ENCODE measurements around the gene PLA2G12B.
A peak's percentile ranks its signal among the peaks of the same experiment; 100 is the strongest.
"Not testable (repeated sequence)": the region's sequence is repeated elsewhere in the genome, so short reads cannot be mapped to it uniquely, and the experiment has no call there.

PLA2G12B gene

GRCh38 chr10:72954596-72955554, at the start of gene PLA2G12B:
Gene PLA2G12B, minus strand, starts transcription at chr10:72954806. Its CDS starts 121 bp downstream, at chr10:72954685.
- peak; percentile 41 for DNase-seq

- no peak for DNase-seq
Observed at GRCh38 chr10:73003822-73004221, 49.2 kb upstream of the PLA2G12B start.

DNA sequence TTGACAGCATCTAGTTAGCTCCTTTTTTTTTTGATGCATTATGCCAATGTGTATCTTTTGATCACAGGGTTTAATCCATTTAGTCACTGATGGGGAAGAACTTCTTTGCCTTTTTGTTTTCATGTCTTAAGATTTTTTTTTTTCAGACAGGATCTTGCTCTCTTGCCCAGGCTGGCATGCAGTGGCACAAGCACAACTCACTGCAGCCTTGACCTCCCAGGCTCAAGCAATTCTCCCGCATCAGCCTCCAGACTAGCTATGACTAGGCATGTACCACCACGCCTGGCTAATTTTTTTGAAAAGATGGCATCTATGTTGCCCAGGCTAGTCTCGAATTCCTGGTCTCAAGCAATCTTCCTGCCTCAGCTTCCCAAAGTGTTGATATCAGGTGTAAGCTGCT, 46.4 kb upstream of the PLA2G12B start:
- no peak for DNase-seq

DNA sequence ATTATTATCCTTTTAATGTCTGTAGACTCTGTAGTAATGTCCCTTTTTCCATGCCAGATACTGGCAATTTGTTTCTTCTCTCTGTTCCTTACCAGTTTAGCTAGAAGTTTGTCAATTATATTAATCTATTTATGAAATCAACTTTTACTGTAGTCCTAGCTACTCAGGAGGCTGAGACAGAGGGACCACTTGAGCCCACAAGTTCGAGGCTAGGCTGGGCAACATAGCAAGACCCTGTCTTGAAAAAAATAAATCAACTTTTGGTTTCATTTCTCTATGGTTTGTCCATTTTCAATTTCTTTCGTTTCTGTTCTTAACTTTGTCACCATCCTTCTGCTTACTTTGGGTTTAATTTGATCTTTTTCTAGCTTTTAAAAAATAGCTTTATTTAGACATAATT, 42.5 kb upstream of the PLA2G12B start:
- DNase-seq, result no peak

DNA sequence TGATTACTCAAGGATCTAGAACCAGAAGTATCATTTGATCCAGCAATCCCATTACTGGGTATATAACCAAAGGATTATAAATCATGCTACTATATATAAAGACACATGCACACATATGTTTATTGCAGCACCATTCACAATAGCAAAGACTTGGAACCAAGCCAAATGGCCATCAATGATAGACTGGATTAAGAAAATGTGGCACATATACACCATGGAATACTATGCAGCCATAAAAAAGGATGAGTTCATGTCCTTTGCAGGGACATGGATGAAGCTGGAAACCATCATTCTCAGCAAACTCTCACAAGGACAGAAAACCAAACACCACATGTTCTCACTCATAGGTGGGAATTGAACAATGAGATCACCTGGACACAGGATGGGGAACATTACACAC, 40.9 kb upstream of the PLA2G12B start:
- DNase-seq, result not testable (repeated sequence)

- not testable (repeated sequence) for DNase-seq
Observed at GRCh38 chr10:72989771-72990170, 35.2 kb upstream of the PLA2G12B start.

DNA sequence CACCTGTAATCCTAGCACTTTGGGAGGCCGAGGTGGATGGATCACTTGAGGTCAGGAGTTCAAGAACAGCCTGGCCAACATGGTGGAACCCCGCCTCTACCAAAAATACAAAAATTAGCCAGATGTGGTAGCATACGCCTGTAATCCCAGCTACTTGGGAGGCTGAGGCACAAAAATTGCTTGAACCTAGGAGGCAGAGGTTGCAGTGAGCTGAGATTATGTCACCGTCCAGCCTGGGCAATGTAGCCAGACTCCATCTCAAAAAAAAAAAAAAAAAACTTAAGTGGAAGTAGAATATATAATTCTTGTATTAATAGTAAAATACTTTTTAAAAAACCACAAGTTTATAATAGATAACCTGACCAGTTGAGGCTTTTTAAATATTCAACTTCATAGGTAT, 30.0 kb upstream of the PLA2G12B start:
- not testable (repeated sequence) for DNase-seq

DNA sequence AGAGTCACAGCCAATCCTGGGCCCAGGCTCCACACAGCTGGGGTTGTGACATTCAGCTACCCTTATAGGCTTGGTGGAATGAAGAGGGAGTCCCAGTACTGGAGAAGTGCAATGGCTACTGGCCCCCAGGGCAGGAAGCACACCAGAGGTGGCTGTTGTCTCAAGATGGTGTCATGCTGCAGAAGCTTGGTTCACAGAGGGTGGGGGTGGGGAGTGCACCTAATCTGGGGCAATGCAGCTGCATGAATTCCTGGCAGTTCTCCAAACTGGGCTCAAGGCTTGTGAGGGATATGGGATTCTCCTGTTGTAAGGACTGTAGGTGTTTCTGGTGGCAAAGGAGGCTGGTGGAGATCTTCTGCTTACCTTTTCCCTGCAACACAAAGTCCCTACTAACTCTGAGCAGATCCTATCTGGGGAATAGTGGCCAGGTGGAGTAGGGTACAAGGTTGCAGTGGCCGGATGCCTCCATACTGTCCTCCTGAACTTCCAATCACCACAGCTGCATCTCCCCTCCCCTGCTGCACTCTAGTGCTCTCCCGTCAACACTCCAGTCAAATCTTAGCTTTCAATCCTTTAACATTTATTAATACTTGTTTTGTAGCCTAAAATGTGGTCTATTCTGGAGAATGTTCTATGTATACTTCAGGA, 27.4 kb upstream of the PLA2G12B start:
- DNase-seq, result no peak

DNA sequence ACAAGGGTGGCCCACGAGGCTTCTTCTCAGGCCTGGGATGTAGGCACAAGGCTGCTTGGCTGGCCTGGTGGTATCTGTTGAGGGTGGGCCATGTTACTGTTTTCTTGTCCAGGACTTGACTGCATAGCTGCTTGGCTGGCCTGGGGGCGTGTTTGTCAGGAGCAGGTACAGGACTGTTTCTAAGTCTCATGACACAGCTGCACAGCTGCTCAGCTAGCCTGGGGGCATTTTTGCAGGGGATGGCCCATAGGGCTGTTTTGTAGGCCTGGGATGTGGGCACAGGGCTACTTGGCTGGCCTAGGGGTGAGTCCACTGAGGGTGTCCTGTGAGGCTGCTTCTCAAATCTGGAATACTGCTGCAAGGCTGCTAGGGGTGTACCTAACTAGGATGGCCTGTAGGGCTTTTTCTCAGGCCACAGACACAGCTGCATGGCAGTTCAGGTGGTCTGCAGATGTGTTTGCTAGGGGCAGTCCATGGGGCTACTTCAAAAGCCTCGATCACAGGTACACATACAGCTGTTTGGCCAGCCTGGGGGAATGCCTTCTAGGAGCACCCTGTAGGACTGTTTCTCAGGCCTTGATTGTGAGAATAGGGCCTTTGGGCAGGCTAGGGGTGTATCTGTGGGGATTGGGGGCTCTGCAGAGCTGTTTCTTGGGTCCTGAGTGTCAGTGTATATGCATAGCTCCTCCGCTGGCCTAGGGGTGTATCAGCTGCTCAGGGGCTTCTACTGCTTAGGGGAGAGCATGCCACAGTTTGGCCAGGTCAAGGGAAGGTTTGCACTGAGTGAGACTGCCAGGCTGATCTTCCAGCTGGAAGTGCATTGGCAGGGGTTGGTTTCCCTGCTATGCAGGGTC, 26.6 kb upstream of the PLA2G12B start:
- DNase-seq, result no peak

DNA sequence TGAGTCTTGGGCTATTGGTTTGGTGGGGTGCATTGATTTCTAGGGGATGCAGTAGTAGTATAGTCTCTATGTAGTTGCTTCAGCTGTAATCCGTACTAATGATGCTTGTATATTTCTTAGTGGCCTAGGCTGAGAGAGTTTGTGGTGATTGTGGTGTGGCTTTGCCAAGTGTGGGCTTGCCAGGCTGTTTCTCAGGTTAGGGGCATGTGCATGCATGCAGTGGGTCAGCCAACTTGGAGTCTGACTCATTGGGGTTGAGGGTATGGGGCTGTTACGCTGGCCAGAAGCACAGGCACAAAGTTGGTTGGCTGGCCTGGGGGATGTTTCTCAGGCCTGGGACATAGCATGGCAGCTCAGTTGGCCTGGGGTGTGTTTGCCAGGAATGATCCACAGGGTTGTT, 25.7 kb upstream of the PLA2G12B start:
- DNase-seq, result no peak

DNA sequence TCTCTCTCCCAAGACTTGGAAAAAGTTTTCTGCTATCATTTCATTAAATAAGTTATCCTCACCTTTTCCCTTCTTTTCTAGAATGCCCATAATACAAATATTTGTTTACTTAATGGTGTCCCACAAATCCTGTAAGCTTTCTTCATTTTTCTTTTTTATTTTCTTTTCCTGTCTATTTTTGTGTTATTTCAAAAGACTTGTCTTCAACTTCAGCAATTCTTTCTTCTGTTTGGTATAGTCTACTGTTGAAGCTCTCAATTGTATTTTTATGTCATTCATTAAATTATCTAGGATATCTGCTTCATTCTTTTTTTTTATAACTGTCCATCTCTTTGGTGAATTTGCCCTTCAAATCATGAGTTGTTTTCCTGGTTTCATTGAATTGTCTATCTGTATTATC, 25.1 kb upstream of the PLA2G12B start:
- DNase-seq, result no peak

GRCh38 chr10:72976886-72977285, 22.3 kb upstream of the PLA2G12B start:
- DNase-seq, result no peak

DNA sequence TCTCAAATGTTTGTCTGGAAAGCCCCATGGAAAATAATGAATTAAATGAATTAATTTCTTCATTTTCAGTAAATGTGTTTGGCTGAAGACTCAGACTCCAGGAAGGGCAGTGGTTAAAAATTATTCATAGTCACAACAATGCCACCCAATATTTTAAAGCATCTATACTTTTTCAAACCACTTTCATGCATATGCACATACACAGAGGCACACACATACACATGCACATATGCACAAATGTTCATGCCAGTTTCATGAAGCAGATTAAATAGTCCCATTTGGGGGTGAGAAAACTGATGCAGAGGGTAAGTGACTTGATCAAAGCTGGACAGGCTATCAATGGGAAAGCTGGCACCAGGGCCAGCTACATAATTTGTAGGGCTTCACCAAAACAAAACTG, 1.4 kb upstream of the PLA2G12B start:
- DNase-seq, result no peak

DNA sequence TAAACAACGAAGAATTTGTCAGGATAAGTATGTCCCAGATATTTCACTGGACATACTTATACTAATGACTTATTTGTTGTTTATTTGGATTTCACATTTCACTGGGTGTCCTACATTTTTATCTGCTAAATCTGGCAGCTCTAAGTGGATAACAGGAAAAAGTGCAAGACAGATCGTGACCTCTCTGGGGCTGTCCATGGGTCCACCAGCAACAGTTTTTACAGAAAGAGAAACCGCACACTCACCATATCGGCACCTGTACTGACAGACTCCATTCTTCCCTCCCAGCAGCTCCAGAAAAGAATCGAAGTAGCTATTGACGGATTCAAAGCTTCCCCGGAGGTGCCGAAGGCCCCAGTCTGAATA, 393 bp downstream of the PLA2G12B start:
- no peak for DNase-seq

DNA sequence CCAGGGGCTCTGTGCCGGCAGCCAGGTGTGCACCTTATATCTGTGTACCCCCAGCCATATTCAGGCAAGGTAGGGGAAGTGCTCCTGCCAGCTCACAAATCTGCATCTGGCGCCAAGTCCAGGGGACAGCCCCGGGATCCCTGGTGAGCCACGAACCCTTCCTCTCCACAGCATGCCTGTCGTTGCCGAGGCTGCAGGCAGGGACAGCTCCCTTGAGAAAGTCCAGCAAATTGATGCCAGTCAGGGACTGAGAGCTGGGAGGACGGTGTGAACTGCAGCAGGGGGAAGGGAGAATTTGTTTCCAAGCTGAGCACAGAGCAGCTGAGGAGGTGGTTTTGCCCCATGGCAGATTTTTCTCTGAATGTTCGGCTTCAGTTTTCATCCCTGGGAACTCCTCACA, 919 bp downstream of the PLA2G12B start:
- DNase-seq, result no peak

DNA sequence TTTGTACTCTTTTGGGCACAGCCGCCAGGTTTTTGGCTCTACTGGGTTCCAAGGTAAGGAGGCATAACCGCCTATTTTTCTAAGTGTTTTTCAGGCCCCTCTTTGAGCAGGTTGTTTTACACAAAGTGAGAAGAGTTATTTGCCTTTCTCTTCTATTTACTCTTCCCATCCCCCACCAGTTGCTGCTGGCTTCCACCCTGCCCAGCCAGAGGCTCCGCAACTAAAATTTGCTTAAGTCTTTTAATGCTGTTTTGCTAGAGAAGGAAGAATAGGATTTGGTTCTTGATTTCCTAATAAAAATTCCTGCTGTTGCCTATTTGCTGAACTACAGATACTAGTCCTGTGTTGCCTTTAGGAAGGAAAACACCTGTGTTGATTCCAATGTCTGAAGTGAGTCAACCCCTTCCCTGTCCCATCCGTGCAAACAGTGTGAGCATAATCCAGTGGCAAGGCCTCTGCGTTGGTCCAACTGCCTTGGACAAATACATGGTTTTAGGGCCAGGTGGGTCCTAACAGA, 1.9 kb downstream of the PLA2G12B start:
- no peak for DNase-seq

DNA sequence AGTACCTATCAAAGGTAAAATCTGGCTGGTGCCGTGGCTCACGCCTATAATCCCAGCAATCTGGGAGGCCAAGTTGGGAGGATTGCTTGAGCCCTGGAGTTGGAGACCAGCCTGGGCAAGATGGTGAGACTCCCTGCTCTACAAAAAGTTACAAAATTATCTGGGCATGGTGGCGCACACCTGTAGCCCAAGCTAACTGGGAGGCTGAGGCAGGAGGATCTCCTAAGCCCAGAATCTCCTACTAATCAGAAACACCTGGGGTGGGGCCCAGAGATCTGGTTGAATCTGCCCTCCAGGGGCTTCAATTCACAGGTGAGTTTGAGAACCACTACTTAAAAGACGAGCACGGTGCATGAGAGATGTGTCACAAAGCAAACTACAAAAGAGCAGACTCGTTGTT, 2.4 kb downstream of the PLA2G12B start:
- no peak for DNase-seq

GRCh38 chr10:72951760-72952159, 2.8 kb downstream of the PLA2G12B start:
- no peak for DNase-seq

GRCh38 chr10:72948762-72949161, 5.8 kb downstream of the PLA2G12B start:
- no peak for DNase-seq

GRCh38 chr10:72946963-72947362, 7.6 kb downstream of the PLA2G12B start:
- DNase-seq, result no peak

DNA sequence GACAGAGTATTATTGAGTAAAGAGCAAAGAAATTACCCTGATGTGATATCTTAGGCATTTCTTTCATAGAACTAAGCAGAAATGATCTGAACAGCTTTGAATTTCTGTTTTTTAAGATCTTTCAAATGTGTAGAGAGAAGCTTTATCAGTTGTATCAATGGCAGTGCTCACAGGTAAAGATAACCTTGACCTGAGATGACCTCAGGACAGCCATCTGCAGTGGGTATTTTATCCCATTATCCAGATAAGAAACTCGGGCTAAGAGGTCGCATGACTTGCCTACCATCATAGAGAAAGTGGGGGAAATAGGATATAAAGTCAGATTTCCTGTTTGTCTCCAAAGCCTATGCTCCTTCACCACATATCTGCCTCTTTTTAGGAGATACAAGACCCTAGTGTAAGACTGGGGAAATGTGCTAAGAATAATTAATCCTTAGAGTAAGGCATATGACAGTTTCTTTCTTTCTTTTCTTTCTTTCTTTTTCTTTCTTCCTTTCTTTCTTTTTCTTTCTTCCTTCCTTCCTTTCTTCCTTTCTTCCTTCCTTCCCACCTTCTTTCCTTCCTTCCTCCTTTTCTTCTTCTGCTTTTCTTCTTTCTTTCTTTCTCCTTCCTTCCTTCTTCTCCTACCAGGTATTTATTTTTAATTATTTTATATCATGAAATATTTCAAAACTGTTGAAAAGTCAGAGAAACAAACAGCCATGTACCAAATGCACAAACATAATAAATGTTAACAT, 10.9 kb downstream of the PLA2G12B start:
- DNase-seq, result no peak

DNA sequence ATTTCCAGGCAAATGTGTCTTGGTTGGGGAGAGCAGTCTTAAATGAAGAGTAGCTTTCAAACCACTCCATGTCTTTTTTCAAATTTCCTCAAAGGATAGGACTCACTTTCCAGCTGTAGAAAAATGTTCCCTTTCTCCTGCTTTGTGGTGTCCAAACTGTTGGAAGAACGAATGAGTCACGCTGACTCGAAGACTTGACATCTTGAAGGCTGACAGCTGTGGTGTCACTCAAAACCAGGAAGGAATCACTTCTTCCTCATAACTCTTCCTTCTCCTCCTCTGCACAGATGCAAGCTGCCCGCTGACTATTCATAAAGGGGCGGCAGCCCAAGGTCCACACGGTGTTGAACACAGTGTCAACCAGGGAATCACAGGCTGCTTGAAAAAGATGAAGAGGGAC, 19.2 kb downstream of the PLA2G12B start:
- DNase-seq, result no peak
